Activated CD4-positive, CD25-positive, alpha-beta regulatory T cell treated with anti-CD3 and anti-CD28 coated beads, Interleukin-2, amount 50 U/mL, for 16 hours (primary cell): Measurements from ENCODE around the gene FKBP6.
"Not testable (repeated sequence)": the region's sequence is repeated elsewhere in the genome, so short reads cannot be mapped to it uniquely, and the experiment has no call there.

ENCODE experiments used
- DNase-seq: peaks from one replicate; pipeline ENCODE4 v3.0.0-alpha.2; 2020; ENCODE audit warnings: low read depth, low spot score

The FKBP6 gene

DNA sequence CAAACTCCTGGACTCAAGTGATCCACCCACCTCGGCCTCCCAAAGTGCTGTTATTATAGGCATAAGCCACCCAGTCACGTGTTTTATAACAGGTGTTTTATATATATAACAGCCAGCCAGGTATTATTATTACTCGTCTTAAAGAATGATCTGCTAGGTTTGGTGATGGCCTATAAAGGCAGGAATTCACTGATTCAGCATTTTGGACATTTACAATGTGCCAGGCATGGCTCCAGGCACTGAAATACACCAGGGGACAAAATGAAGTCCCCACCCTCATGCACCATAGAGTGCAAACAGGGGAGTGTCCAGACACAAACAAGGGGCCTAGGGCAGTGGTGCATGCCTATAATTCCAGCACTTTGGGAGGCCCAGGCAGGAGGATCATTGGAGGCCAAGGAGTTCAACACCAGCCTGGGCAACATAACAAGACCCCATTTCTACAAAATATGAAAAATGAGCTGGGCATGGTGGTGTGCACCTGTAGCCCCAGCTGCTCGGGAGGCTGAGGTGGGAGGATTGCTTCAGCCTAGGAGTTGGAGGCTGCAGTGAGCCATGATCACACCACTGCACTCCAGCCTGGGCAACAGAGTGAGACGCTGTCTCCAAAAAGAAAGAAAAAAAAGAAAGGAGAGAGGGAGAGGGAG lies 4.4 kb upstream of the FKBP6 start:
- not testable (repeated sequence) for DNase-seq

DNA sequence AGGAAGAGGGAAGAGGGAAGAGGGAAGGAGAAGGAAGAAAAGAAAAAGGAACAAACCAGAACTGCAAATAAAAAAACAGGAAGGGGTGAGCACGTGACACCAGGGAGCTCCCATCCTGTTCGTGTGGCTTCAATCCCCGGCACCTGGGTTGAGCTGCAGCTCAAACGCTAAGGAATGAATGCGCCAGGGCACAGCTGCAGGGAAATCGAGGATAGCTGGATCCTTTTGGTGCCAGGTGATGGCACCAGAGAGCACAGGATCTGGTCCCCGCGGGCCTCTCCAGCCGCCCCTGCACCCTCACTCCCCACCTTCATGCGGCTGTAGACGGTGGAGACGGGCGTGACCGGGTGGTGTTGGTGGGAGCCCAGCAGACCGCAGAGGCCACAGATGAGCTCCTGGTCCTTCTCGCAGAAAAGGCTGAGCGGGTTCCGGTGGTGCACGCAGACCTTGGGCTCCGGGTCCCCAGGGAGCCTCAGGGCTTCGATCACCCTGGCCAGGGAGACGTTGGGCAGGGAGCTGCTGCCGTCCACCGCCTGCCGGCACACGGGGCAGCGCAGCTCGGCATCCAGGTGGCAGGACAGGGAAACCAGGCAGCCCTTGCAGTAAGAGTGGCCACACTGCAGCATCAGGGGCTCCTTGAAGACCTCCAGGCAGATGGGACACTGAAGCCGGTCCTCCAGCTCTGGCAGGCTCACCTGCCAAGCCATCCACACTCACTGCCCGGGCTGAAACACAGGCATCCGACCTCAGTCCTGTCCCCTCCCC lies 3.7 kb upstream of the FKBP6 start:
- DNase-seq = not testable (repeated sequence)

DNA sequence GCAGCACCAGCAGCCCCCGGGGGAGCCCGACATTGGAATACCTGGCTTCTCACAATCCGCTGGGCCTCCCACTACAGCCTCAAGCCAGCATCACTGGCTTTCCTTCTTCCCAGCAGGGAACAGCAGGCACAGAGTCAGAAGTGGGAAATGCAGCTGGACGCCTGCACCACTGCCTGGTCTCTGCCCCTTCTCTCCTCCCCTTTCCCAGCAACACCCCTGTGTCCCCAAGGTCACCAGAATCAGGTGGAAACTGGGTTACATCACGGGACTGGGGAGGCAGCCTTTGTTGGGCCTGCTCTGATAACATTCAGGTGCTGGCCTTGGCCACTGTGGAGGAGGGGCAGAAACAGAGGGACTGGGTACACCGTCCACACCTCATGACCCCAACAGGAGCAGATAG lies 2.5 kb upstream of the FKBP6 start:
- not testable (repeated sequence) for DNase-seq

DNA sequence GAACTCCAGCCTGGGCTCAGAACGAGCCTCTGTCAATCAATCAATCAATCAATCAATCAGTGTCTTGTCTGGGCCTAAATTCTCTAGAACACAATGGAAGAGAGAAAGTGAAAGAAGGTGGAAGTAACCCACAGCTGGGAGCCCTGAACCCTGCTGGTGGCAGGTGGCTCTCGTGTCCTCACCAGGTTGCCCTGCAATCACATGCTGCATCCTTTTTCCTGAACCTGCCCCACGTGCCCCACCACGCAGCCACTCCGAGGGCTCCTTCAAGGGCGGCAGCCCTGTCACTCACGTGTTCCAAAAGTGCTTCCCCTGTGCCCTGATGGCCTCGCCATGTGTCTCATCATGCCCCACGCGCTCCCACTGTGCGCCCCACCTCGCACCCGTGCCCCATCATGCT lies 512 bp upstream of the FKBP6 start:
- DNase-seq = not testable (repeated sequence)

- DNase-seq = no peak
These were observed 735 bp downstream of the FKBP6 start for GRCh38 chr7:73328696-73329095.

DNA sequence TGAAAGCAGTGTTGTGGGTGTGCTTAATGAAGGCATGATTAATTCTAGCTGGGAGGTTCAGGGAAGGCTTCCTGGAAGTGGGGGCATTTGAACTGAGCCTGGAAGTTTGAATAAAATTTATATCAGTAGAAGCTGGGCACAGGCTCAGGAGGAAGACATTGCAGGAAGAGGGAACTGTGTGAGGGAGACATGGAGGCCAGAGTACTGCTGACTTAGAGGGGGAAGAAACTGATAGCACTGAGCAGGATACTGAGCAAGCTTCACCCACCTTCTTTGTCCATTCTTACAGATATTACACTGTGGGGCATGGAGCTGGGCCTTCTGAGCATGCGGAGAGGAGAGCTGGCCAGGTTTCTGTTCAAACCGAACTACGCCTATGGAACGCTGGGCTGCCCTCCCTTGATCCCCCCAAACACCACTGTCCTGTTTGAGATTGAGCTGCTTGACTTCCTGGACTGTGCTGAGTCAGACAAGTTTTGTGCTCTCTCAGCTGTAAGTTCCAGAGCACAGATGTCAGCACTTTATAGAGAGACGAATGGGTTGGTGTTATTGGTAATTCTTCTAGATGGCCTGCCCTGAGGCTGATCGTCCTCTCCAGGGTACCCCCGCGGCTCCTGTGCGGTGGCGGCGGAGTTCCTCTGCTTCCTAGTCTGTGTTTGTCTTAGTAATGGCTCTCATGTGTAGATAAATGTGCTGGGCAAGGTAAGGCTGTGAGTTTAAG lies 2.1 kb downstream of the FKBP6 start:
- DNase-seq = no peak

GRCh38 chr7:73330772-73331171 lies 2.8 kb downstream of the FKBP6 start:
- no peak for DNase-seq

DNA sequence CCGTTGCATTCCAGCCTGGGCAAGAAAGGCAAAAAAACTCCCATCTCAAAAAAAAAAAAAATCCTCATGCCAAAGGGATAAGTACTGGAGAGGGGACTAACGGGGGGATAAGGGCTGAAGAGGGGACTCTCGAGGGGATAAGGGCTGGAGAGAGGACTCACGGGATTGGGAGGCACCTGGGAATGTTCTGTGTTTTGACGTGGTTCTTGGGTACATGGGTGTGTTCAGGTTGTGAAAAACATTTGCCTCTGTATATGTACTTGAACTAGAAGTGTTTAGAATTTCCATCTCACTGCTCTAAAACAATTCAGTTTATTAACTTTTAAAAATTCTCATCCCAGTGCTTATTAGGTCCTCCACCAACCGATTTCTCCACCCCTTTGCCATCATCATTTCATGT lies 4.5 kb downstream of the FKBP6 start:
- no peak for DNase-seq

GRCh38 chr7:73338321-73338720 lies 10.4 kb downstream of the FKBP6 start:
- DNase-seq = no peak

GRCh38 chr7:73340514-73340913 lies 12.6 kb downstream of the FKBP6 start:
- DNase-seq = no peak

- DNase-seq = no peak
These were observed 13.9 kb downstream of the FKBP6 start for GRCh38 chr7:73341877-73342276.

DNA sequence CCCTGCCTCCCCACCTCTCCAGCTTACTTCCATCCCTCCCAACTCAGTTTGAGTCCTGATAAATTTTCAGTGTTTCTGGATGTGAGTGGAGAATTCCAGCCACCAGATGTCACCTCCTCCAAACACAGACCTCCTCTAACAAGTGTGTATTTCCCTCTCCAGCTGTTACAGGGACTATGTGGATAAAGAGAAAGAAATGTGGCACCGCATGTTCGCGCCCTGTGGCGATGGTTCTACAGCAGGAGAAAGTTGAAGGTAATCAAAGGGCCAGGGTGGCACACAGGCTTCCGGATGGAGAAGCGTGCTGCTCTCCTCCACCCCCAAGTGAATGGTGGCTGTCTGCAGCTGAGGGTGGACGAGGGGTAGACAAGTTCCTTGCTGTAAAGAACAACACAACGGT lies 14.7 kb downstream of the FKBP6 start:
- DNase-seq = no peak

DNA sequence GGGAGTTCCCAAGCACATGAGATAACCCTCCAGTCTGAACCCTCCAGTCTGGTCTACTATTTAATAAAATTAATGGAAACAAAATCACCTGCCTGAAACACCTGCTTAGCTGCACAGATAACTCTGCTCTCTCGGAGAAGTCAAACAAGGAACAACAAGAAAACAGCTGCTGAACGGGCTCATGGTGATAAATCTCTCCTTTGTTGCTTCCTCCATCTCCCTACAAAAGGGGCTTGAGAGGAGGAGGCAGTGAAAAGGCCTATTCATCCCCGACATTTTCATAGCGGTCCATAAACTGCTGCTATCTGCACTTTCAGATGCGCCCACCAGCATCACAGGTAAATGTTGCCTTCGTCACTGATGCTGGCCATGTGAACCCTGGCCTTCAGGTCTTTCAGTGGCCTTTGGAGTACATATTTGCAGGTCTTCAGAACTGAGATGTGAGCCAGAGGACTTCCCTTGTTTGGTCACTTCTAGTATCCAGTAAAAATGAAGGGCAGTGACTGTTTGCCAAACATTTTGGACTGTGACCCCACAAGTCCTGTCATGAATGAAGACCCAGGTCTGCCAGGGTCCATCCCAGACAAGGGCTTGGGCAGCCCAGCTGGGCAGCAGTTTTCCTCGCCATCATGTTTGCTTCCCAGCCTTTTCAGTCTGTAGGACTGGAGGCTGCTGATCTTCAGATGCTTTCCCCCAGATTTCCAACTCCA lies 15.9 kb downstream of the FKBP6 start:
- no peak for DNase-seq

GRCh38 chr7:73345538-73345937 lies 17.6 kb downstream of the FKBP6 start:
- DNase-seq = no peak

DNA sequence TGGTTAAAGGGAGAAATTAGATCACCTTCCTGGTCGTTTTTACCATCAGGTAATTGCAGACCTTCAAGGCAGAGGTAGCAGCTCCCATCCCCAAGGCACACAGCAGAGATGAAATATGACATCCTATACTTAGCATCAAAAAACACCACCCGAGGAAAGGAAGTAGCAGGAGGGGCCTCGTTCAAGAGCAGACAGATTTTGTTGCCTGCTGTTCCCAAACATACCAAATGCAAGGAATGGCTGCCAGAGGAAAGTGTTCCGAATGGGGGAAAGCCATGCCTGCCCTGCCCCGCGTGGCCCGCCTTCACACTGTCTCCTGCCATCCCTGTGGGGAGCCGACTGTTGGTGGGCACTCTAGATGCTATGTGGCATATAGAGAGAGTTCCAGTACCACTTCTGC lies 18.0 kb downstream of the FKBP6 start:
- no peak for DNase-seq

GRCh38 chr7:73349763-73350162 lies 21.8 kb downstream of the FKBP6 start:
- DNase-seq = no peak

DNA sequence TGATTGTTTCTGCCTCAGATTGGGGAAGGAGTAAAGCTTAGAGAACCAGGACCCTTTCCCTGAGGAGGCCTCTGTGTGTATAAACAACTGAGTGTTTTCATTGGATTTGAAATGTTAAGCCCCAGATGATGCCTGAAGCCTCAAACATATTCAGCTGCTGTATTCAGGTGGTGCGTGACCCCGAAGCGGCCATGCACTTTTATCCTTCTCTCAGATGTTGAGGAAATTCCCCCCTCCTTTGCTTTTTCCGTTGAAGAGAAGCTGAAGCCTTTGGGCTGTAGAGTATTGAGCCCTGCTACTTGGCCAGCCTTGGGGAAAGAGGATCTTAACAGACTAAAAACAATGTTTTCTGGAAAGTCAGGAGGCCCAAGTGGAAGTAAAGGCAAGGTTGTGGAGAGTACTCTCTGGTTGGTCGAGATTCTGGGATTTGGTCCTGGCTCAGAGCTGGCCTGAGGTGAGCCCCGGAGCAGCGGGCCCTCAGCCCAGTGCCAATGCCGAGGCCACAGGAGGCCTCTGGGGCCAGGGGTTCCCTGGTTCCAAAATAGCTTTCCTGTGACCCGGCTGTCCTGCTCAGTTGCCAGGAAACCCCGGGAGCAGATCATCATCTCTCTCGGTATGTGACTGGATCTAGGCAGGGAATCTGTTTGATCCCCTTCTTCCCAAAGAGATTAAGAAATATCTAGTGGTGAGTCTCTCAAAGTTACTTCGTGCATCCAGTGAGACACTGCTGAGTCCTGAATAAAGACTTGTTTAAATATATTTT lies 22.5 kb downstream of the FKBP6 start:
- DNase-seq = no peak

DNA sequence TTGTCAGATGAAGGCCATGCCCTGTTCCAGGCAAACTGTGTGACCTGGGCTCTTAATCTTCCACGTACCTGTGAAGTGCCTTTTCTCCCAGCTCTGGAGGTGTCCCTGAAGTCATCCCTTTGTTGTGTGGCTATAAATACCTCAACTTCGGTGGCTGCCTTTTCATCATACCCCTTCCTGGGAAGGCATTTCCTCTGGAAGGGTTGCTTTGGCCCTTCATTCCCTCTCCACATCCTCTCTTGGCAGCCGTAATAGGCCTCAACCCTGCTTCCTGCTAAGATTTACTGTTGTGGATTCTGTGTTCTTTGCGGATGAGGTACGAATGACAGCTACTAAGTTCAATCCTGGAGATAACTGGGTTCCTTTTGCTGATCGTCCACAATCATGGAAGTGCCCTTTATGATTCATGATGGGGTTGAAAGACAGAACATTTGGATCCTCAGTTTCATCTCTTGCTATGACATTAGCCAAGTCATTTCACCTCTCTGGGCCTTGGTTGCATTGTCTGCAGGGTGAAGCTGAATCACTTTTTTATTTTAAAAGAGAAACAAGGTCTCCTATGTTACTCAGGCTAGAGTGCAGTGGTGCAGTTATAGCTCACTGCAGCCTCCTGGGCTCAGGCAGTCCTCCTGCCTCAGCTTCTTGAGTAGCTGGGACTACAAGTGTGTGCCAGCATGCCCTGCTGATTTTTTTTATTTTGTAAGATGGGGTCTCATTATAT lies 23.6 kb downstream of the FKBP6 start:
- no peak for DNase-seq

- DNase-seq = no peak
These were observed 24.8 kb downstream of the FKBP6 start for GRCh38 chr7:73352784-73353183.

- no peak for DNase-seq
These were observed 25.3 kb downstream of the FKBP6 start for GRCh38 chr7:73353243-73353642.

DNA sequence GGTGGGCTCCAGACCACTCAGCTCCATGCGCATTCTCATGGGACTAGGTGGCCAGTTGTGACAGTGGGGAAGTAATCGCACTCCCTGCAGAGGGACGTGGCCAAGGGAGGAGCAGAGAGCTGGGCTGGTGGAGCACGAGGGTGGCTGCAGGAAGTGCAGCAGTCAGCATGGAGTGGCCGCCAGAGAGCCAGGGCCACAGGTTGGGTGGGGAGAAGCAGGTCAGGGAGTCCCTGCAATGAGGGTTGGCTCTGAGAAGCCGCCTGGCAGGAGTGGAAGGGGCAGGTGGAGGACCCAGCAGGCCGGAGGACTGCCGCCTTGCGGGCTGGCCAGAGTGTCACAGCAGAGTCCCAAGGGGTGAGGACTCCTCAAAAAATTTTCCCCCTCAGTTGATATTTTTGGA lies 26.2 kb downstream of the FKBP6 start:
- DNase-seq = no peak
